Stimulated activated CD8-positive, alpha-beta memory T cell treated with anti-CD3 and anti-CD28 coated beads, Interleukin-4, amount 100 ng/mL, for 48 hours (primary cell): ENCODE measurements around the gene MTCH1.

ENCODE experiments used
- DNase-seq: peaks from one replicate; pipeline ENCODE4 v3.0.0-alpha.2; 2020

The MTCH1 gene, protein sequence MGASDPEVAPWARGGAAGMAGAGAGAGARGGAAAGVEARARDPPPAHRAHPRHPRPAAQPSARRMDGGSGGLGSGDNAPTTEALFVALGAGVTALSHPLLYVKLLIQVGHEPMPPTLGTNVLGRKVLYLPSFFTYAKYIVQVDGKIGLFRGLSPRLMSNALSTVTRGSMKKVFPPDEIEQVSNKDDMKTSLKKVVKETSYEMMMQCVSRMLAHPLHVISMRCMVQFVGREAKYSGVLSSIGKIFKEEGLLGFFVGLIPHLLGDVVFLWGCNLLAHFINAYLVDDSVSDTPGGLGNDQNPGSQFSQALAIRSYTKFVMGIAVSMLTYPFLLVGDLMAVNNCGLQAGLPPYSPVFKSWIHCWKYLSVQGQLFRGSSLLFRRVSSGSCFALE

DNA sequence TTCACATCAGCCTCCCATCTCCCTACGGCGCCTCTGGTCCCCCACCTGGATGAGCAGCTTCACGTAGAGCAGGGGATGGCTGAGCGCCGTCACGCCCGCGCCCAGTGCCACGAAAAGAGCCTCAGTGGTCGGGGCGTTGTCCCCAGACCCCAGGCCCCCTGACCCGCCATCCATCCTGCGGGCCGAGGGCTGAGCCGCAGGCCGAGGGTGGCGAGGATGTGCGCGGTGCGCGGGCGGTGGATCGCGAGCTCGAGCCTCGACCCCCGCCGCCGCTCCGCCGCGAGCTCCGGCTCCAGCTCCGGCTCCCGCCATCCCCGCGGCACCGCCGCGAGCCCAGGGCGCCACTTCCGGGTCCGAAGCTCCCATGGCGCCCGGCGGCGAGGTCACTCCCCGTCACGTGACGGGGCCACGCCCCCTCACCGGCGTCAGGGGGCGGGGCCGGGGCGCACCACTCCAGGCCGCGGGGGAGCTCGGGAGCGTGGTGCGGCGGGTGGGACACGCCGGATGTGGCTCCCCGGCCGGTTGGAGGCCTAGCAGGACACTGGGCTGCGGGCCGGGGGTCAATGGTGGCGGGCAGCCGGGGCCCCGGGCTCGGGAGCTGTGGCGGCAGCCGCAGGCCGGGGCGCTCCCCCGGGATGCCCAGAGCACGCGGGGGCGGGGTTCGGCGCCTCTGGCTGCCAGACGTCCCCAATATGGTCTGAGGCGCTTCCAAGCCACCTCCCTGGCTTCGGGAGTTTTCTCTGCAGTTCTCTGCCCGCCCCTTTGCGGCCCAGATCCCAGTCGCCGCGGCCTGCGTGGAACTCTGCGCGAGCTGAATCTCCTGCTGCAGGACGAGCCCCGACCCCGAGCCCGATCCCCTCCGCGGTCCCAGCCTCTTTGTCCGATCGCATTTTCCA lies at the start of gene MTCH1:
MTCH1 (minus strand) TSS at position 389 of the 896 bp plus-strand sequence; CDS start at position 366, 23 bp downstream.
- peak; percentile 89 for DNase-seq

DNA sequence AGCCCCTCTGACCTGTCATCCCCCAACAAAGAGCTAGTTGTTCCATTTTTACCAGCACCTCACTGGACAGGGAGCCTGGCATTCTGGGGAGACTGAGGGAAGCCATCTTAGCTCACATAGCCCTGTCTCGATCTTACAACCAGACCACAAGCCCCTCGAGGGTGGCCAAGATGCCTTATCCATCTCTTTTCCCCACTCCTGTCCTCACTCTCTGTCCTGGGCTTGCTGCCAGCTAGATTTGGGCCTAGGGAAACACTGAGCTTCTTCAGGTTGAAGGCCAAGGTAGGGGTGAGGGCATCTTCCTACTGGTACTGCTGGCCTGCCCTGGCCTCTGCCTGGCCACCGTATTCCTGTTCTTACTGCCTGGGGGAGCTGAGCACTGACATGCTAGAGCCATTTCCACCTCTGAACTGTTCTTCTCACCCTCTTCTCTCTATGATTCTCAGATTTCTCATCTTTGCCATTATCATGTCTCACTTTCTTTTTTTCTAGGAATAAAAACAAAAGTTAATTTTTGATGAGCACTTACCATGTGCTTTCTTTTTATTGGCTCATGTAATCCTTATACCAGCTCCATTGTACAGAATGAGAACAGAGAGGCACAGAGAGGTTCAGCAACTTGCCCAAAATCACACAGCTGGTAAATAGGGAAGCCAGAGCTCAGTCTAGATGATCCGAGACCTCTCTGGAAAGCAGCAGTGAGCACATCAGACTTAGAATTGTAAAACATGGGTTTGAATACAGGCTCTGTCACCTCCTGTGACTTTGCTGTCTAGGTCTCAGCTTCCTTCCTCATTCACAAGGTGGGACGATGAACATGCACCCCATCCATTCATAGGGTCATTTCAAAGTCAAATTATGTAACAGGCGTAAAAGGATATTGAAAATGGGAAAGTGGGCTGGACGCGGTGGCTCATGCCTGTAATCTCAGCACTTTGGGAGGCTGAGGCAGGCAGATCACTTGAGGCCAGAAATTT lies 48.1 kb upstream of the MTCH1 start:
- DNase-seq, result no peak

DNA sequence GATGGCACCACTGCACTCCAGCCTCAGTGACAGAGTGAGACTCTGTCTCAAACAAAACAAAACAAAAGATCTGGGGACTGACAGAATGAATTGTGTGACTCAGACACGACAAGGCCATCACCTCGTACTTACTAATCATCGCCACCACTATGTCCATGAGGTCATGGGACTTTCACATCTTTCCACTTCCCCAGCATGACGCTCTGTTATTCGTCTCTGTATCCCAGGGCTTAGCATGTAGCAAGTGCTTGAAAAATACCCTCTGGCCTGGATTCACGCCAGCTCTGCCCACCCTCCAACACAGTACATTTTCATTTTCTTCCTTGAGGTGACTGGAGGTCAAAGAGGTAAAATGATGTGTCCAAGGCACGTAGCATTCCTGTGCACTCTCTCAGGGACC lies 47.3 kb upstream of the MTCH1 start:
- DNase-seq, result peak; percentile 77

DNA sequence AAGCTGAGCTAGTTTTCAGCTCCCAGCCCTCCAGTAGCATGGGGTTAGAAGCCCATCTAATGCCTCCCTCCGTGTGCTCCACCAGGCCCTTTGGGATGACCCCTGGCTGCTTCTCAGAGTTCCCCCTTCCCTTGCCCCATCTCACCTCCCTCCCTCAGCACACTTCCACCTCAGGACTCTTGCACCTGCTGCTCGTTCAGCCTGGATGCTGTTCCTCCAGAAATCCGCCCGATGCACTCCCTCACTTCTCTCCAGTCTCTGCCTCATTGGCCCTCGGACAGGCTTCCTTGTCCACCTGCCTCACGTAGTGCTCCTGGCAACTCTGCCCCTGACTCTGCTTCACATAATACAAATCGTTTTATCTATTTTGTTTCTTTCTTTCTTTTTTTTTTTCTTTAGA lies 46.2 kb upstream of the MTCH1 start:
- no peak for DNase-seq

DNA sequence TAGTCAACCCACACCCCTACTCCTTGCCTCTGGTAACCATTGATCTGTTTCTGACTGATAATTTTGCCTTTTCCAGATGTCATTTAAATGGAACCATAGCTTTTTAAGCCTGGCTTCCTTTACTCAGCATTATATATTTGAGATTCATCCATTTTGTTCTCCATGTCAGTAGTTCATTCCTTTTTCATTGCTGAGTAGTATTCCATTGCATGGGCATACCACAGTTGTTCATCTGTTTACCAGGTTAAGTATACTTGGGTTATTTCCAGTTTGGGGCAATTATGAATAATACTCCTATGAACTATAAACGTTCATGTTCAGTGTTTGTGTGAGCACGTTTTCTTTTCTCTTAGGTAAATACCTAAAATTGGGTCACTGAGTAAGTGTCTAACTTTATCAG lies 44.6 kb upstream of the MTCH1 start:
- no peak for DNase-seq

DNA sequence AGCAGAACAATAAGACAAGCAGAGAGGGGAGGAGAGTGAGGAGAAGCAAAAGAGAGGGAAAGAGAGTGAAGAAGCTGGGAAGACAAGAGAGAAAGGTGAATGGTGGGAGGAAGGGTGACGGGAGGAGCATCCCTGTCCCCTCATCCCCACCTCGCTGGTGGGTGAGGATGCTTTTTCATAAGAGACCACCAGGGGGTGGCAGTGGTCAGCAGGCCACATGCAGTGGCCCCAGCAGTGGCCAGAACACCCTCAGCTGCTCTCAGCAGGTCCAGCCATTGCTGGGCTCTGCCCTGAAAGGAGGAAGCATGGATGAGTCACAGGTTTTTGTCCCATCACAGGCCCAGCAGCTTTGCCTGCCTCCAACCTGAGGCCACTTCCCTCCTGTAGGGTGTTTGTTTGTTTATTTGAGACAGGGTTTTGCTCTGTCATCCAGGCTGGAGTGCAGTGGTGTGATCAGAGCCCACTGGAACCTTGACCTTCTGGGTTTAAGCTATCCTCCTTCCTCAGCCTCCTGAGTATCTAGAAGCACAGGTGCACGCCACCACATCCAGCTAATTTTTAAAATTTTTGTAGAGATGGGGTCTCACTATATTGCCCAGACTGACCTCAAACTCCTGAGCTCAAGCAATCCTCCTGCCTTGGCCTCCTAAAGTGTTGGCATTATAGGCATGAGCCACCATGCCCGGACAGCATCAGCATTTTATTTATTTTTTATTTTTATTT lies 43.4 kb upstream of the MTCH1 start:
- DNase-seq, result peak; percentile 71

DNA sequence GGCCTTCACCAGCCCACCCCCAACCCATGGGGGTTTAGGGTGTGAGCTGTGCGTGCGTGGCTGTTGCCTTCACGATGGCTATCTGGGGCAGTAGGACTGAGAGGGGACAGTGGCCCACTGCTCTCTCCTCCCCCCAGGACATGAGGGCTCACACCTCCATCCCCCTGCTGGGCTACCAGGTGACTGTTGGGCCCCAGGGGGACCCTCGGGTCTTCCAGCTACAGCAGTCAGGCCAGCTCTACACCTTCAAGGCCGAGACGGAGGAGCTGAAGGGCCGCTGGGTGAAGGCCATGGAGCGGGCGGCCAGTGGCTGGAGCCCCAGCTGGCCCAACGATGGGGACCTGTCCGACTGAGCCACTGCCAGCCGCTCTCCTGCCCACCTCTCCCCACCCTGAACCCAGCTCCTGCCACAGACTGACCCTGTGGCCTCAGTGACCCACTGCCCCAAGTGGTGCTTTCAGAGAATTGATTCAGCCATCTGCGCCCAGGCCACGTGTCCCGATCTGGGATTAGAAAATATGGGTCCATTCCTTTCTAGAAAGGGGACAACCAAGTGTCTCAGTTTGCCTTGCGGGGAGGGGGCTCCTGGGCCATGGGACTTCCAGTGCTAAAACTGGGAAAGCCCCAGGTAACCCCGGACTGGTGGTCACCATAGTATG lies 41.9 kb upstream of the MTCH1 start:
- DNase-seq, result no peak

DNA sequence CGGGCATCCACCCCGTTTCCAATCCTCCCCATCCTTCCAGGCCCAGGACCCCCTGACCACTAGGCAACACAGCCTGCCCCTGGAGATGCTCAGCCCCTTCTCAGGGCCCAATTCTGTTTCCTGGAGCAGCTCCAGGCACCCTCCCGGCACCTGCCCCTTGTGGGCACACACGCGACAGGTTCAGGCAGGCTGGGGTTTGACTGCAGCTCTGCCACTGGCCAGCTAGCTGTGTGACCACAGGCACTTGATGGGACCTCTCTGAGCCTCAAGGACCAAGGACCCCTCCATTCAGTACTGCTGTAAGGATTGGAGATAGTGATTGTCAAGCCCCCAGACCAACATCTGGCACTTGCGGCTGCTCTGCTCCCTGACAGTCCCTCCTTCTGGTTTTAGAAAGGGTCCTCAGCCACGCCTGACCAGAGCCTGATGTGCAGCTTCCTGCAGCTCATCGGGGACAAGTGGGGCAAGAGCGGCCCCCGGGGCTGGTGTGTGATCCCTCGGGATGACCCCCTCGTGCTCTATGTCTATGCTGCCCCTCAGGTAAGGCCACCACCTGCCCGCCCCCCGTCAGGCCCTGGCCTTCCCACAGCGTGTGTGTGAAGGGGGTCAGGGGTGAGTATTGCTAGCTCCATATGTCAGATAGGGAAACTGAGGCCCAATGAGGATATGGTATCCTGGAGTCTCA lies 41.2 kb upstream of the MTCH1 start:
- DNase-seq, result no peak

DNA sequence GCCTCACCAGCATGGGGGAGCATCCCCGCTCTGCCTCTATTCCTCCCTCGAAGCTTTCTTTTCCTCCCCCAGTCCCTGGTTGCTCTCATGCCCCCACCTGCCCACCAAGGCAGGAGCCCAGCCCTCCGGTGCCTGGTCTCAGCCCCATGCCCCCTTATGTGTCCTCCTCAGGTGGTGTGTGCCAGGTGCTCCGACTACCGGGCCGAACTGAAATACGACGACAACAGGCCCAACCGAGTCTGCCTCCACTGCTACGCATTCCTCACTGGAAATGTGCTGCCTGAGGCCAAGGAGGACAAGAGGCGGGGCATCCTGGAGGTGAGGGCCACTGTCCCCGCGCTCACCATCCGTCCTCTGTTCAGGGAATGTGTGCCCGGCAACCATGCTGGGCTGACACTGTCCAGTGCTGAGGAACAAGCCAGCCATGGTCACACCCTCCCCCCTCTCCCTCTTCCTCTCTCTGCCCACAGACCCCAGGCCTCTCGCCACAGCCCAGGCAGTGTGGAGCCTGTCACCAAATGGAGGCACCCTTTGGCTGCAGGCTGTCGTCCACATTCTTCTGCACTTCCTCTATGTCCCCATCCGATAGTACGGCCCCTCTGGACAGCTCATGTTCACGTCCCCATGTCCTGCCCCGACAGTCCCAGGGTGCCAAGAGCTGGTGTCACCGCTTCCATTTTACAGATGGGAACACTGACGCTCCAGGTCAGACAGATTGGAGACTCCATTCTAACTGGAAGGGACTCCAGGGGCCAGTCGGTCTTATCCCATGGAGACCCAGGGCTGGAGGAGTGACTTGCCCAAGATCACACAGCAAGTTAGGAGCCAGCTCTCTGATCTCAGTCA lies 39.8 kb upstream of the MTCH1 start:
- DNase-seq, result no peak

DNA sequence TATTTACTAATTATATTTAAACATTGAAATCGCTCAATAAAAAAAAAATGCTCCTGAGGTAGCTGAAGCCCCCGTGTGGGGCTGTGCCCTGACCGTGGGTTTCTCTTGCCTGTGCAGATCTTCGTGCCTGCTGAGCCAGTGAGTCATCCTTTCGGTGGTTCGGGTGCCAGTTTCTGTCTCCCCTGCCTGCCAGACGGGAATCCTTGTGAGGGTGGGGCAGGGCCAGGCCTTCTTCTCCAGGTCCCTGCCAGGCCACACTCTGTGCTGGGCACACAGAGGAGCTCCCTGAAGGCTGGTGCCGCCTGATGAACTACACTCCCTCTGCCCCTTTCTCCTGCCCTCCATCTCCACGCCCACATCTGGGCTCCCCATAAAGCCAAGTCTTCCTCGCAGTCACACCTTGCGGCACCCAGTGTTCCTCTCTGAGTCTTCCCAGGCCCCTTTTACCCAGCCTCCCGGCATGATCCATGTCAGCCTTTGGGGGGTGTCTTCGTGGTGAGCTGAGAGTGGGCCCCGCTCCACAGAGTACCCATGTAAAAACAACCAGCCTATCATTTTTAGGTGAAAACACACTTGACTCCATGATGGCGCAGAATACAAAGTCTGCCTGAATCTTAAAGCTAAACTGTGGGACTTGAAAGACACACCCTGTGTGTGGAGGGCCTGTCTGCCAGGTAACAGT lies 38.8 kb upstream of the MTCH1 start:
- peak; percentile 78 for DNase-seq

DNA sequence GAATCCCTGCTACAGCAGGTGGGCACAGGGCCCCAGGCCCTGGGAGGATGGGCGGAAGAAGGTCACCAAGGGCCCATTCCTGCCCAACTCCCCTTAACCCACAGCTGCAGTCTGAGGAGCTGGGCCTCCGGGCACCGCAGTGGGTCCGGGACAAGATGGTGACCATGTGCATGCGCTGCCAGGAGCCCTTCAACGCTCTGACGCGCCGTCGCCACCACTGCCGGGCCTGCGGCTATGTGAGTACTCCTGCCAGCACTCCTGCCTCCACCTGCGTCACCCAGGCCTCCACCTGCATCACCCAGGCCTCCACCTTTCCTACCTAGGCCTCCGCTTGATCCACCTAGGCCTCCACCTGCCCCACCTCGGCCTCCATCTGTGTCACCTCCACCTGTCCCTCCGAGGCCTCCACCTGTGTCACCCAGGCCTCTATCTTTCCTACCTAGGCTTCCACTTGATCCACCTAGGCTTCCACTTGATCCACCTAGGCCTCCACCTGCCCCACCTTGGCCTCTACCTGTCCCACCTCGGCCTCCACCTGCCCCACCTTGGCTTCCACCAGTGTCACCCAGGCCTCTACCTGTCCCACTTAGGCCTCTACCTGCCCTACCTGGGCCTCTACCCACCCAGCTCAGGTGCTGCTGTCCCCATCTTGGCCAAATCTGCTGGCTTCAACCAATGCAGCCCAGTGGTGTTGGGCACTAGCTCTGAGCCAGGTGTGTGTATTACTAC lies 36.3 kb upstream of the MTCH1 start:
- DNase-seq, result no peak

DNA sequence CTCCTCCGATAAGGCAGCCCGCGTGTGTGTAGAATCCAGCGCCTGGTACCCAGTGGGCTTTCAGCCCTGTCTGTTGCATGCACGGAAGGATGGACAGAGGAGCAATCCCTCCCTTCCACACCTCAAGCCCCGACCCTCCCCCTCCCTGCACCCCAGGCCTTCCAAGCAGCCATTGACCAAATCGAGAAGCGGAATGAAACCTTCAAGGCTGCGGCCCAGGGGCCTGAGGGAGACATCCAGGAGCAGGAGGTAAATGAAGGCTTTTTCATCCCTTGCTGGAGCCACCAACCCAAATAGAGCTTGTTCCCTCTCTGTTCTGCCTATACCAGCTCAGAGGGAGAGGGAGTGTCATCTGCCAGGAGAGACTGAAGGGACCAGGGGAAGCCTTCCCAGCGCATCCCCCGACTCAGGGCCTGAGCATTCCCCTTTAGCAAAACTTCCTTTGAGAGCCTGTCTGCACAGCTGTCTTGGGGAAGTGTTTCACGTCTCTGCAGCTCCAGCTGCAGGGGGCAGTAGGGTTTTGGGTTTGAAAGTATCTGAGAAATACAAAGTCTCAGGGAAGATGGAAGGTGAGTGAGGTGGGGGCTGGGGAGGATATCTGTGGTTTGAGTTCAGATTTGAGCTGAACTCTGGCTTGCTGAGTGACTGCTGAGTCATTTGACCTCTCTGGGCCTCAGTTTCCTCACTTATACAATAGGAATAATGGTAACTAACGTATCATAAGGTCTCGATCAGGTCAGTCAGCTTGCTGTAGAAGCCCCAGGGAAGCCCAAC lies 35.5 kb upstream of the MTCH1 start:
- peak; percentile 76 for DNase-seq

DNA sequence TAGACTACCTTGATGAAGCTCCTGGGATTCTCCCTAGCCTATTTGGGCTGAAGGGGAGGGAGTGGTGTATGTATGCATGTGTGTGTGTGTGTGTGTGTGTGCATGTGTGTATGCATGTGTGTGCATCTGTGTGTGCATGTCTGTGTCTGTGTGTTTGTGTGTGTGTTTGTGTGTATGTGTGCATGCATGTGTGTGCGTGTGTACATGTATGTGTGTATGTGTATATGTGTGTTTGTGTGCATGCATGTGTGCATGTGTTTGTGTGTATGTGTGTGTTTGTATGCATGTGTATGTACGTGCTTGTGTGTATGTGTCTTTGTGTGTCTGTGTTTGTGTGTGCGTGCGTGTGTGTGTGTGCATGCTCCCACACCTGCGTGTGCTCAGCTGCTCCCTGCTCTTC lies 34.8 kb upstream of the MTCH1 start:
- no peak for DNase-seq

DNA sequence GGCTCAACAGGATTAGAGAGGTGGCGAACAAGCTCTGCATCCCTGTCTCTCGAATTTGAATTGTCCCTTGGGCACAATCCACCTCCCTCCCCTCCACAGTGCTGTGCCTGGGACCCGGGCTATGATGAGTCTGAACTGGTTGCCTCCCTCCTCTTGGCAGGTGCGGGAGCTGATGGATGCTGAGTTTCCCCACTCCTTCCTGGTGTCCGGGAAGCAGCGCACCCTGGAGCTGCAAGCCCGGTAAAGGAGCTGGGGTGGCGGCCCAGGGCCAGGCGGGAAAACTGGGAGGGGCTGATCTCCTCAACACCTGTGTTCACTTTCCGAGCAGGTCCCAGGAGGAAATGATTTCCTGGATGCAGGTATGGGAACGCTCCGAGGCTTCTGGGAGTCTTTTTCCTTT lies 34.4 kb upstream of the MTCH1 start:
- DNase-seq, result no peak

DNA sequence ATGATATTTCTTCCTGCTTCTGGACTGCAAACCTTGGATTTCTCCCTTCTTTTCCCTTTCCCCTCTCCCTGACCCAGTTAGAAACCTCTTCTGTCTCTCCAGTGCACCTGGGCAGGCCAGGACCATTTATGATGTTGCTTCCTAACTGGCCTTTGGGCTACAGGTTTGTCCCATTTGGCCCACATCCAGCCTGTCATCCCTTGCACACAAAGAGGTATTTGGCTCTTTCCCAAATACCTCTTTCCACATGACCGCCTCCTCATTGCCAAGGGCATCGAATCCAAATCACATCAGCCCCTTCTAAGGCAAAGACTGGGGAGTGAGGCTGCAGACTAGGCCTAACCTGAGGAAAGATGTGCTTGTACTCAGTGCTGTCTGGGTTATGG lies 33.1 kb upstream of the MTCH1 start:
- no peak for DNase-seq

DNA sequence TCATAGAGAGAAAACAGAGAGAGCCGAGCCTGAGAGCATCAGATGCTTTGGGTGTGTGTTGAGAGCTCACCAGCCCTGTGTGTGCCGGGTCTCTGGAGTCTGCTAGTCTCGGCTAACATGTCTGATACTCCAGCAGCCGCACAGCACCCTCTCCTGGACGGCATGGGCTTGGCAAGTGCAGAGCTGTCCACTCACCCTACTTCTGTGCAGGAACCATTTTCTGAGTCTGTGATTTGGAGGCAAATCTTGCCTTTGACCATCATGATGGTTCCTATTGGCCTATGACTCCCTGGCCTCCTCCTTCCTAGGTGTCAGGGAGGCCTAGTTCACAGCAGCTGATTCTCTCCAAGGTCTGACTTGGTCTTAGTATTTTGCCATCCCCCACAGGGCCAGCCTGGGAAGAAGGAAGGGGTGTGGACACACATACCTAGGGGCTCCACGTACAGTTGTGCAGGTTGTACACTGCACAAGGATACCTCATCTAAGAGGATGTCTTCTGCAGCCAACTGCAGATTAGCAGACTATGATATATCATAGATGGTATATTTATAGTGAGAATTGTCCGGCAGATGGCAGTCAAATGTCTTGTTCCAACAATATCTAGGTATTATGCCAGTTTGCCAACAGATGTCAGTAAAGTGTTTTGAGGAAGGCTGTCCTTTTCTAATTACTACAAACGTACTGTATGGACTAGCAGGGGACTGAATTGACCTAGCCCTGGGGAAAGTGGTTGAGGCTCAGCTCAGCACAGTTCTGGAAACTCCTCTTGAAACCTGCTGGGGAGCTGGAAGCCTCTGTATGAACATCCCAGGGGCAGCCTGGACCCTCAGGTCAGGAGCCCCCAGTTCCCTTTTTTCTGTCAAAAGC lies 32.4 kb upstream of the MTCH1 start:
- peak; percentile 93 for DNase-seq
